Gastroesophageal sphincter (tissue), 4 donors: ENCODE measurements around the gene CCSER1. TPM values are rescaled to one million over a fixed set of nuclear protein-coding genes. Genes with fewer than 3 reads are reported as not detected.

ENCODE experiments used
- ATAC-seq: fragments of 150-250 bp; one replicate; pipeline ENCODE4 v1.9.1; 2016; ENCODE audit warnings: mild to moderate bottlenecking, moderate library complexity
- H3K27ac ChIP-seq, 4 donors: fragments of 200-600 bp; sonication (generic) in 3 of 4; 1 replicate in 3 of 4; 2 replicates in 1 of 4; pipeline ENCODE4 v1.5.1; 2016 to 2019
- H3K27me3 ChIP-seq: fragments of 200-600 bp; sonication (generic); one replicate; pipeline ENCODE4 v1.5.1; 2019
- H3K36me3 ChIP-seq, 2 donors: fragments of 200-600 bp; sonication (generic); one replicate each; pipeline ENCODE4 v1.5.1; 2019; ENCODE audit warnings: control low read depth in 1 of 2
- H3K4me1 ChIP-seq, 3 donors: fragments of 200-600 bp; sonication (generic); 1 replicate in 2 of 3; 2 replicates in 1 of 3; pipeline ENCODE4 v1.5.1; 2016 to 2019; ENCODE audit warnings: control low read depth in 2 of 3
- H3K4me3 ChIP-seq, 2 donors: fragments of 200-600 bp; sonication (generic); one replicate each; pipeline ENCODE4 v1.5.1; 2019; ENCODE audit warnings: mild to moderate bottlenecking in 1 of 2, moderate library complexity in 1 of 2
- H3K9me3 ChIP-seq, 3 donors: fragments of 200-600 bp; sonication (generic); one replicate each; pipeline ENCODE4 v1.5.1; 2017 to 2019; ENCODE audit warnings: control low read depth in 2 of 3
- EP300 ChIP-seq: sonication (generic); formaldehyde crosslinking; IDR thresholded peaks from one replicate; pipeline ENCODE4 v1.6.1; 2017; ENCODE audit warnings: antibody characterized with exemption, mild to moderate bottlenecking
- POLR2A ChIP-seq, 2 donors: fragments of 450-650 bp; IDR thresholded peaks; one replicate each; pipeline ENCODE4 v1.6.1; 2017; ENCODE audit warnings: antibody characterized with exemption in 2 of 2, mild to moderate bottlenecking in 2 of 2, moderate library complexity in 1 of 2
- POLR2AphosphoS5 ChIP-seq: sonication (generic); formaldehyde crosslinking; IDR thresholded peaks from one replicate; pipeline ENCODE4 v1.6.1; 2017; ENCODE audit warnings: antibody characterized with exemption
- WGBS, 2 donors: methylation state at CpG; one replicate each; pipeline ENCODE4 v1.1.5; 2018; ENCODE audit warnings: low coverage in 1 of 2; 5-methylcytosine and 5-hydroxymethylcytosine counted together
- total RNA-seq, 4 donors: library from RNA; depleted of rRNA; stranded (reverse); fragments of >200 nt; gene quantifications; one replicate each; pipeline ENCODE4 v1.1.0, GENCODE V29; 2016
- TF ChIP-seq, protein P1 (sequence below), 4 experiments: fragments of 200-600 bp in 2 of 4; fragments of 450-650 bp in 2 of 4; sonication (generic) in 1 of 4; IDR thresholded peaks; one replicate each; pipeline ENCODE4 v1.5.1; 2017 to 2019; ENCODE audit warnings: antibody characterized with exemption in 4 of 4, mild to moderate bottlenecking in 2 of 4, moderate library complexity in 2 of 4

CCSER1 gene
- total RNA-seq, 4 donors from 2014 or later = 2.4 to 9.3 (median 4.6) TPM

DNA sequence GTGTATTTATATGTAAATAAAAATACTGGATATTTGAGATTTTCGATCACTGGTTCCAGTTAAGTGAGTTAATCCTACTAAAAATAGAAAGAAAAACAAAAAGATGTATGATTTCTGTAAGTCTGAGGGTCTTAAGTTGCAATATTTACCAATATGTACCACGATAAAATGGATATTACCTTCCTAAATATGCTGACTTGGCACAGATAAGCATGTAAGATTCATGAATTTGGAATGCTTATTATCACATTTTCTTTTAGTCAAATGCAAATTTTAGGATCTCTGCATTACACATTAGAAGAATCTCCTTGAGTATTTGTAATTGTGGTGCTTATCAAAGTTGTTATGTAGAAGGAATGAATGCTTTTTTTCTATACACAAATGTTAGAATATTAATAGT is 1158.3 kb downstream of the CCSER1 start:
- Histone ChIP-seq H3K27ac (no peak overlapping the region), H3K4me3 (no peak overlapping the region), H3K36me3 (no peaks in the 10 kb centered on the region), H3K27me3 (no peaks in the 10 kb centered on the region), H3K4me1 (no peaks in the 10 kb centered on the region), H3K9me3 (no peaks in the 10 kb centered on the region)
- ATAC-seq = no peak
- TF ChIP-seq POLR2A (IDR thresholded peaks at IDR 0.05) (no peak), POLR2AphosphoS5 (no peak), EP300 (no peak)
- TF ChIP-seq, protein P1, sequence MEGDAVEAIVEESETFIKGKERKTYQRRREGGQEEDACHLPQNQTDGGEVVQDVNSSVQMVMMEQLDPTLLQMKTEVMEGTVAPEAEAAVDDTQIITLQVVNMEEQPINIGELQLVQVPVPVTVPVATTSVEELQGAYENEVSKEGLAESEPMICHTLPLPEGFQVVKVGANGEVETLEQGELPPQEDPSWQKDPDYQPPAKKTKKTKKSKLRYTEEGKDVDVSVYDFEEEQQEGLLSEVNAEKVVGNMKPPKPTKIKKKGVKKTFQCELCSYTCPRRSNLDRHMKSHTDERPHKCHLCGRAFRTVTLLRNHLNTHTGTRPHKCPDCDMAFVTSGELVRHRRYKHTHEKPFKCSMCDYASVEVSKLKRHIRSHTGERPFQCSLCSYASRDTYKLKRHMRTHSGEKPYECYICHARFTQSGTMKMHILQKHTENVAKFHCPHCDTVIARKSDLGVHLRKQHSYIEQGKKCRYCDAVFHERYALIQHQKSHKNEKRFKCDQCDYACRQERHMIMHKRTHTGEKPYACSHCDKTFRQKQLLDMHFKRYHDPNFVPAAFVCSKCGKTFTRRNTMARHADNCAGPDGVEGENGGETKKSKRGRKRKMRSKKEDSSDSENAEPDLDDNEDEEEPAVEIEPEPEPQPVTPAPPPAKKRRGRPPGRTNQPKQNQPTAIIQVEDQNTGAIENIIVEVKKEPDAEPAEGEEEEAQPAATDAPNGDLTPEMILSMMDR (IDR thresholded peaks at IDR 0.05) = no peak
- WGBS, 2 donors = 81 to 84% methylated on average over 2 of the region's 2 CpGs

DNA sequence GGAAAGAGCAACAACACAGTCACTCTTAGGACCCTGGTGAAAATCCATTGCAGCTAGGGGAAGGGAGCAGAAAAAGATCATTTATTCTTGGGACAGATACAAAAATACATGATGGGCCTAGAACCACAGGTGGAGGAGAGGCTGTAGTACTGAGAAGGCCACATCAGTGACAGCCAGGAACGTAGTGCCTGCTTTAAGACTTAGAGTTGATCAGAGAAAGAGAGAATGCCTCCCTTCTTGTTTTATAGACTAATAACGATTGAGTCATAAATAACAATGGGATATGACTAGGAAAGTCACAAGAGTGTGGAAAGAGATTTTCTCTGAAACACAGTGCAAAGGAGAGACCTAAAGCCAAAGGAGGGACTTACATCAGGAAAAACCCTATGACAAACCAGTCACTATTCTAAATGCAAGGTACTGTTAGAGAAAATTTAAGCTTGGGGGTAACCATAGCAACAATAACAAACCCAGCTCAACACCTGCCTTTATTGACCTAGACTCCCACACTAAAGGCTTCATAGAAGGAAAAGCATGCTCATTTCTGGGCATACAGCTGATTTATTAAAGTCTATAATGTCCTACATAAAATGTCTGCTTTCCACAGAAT is 1161.6 kb downstream of the CCSER1 start:
- Histone ChIP-seq H3K27me3 (no peaks in the 10 kb centered on the region), H3K36me3 (no peaks in the 10 kb centered on the region), H3K4me1 (no peaks in the 10 kb centered on the region), H3K9me3 (no peaks in the 10 kb centered on the region), H3K27ac (no peak overlapping the region), H3K4me3 (no peak overlapping the region)
- TF ChIP-seq POLR2AphosphoS5 = no peak
- TF ChIP-seq, protein P1 (IDR thresholded peaks at IDR 0.05) = no peak
- WGBS, 2 donors = 76 to 88% methylated on average over 1 to 2 of the region's 2 CpGs
- ATAC-seq = no peak

DNA sequence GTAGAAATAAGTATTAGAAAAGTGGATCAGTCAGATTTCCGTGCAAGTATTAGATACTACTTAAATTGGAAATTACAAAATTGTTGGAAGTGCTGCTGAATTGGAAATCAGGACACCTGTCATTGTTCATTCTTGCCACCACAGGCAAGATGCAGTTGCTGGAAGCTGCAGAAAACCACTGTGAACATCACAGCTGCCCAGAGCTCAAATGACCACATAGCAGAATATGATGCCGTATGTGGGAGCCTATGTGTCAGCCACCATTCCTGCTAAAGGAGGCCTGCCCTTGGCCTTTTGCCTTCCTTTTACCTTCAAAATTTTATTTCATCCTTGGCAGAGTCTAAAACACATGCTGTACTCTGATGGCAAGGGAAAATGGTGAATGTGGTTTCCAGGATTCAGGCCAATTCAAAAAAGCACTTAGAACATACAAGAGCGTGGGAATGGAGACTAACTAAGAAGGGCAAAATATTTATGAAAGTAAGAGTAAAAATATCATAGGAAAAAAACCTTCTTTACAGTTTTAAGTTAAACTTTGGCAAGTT is 1171.0 kb downstream of the CCSER1 start:
- Histone ChIP-seq H3K36me3 (no peaks in the 10 kb centered on the region), H3K27ac (no peak overlapping the region), H3K4me3 (no peak overlapping the region), H3K9me3 (peaks cover 0 to 3% (median 0%) of the 10 kb centered on the region in 3 donors), H3K4me1 (no peaks in the 10 kb centered on the region), H3K27me3 (no peaks in the 10 kb centered on the region)
- 84 to 93% methylated on average over 3 of the region's 3 CpGs for WGBS, 2 donors
- TF ChIP-seq POLR2AphosphoS5 (no peak), POLR2A (IDR thresholded peaks at IDR 0.05) (no peak), EP300 (no peak)
- TF ChIP-seq, protein P1 (IDR thresholded peaks at IDR 0.05) = no peak
- ATAC-seq = no peak

DNA sequence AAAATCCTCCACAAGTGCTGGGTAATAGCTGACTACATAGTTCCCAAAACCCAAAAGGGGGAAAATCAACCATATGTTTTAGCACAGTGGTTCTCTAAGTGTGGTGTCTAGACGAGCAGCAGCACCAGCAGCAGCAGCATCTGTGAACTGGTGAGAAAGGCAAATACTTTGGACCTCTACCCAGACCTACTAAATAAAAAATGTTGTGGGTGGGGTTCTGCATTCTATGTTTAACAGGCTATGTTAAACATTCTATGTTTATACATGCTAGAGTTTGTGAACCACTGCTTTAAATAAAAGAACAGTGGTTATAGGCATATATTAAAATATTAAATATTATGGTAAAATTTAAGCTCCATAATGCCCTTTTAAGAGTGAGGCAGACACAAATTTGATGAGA is 1171.6 kb downstream of the CCSER1 start:
- no peak for ATAC-seq
- TF ChIP-seq POLR2A (IDR thresholded peaks at IDR 0.05) (no peak), POLR2AphosphoS5 (no peak), EP300 (no peak)
- TF ChIP-seq, protein P1 (IDR thresholded peaks at IDR 0.05) = no peak
- no peaks in the 10 kb centered on the region for H3K36me3 ChIP-seq
- 27 to 43% methylated on average over 1 of the region's 1 CpG for WGBS, 2 donors
- peaks cover 0 to 3% (median 0%) of the 10 kb centered on the region in 3 donors for H3K9me3 ChIP-seq
- H3K4me1 ChIP-seq = no peaks in the 10 kb centered on the region
- H3K4me3 ChIP-seq = no peak overlapping the region
- no peak overlapping the region for H3K27ac ChIP-seq
- H3K27me3 ChIP-seq = no peaks in the 10 kb centered on the region

DNA sequence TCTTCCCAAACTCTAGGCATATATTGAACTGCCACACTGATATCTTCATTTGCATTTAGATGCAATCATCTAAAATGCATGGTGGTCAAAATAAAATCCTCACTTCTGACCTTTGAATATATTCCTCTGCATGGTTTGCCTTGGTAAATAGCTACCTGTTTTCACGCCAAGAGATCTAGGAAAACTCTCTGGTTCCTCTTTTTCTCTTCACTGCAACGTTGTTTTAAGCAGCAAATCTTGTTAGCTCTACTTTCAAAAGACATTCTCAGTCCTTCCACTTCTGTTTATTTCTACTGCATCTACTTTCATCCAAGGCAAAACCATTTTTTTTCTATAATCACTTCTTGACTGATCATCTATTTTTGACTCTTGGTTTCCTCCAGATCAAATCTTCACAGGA is 1174.9 kb downstream of the CCSER1 start:
- H3K4me1 ChIP-seq = no peaks in the 10 kb centered on the region
- WGBS, 2 donors = 73 to 83% methylated on average over 2 of the region's 2 CpGs
- H3K27me3 ChIP-seq = no peaks in the 10 kb centered on the region
- H3K27ac ChIP-seq = no peak overlapping the region
- no peak overlapping the region for H3K4me3 ChIP-seq
- no peaks in the 10 kb centered on the region for H3K36me3 ChIP-seq
- no peak for ATAC-seq
- TF ChIP-seq POLR2A (IDR thresholded peaks at IDR 0.05) (no peak), POLR2AphosphoS5 (no peak), EP300 (no peak)
- TF ChIP-seq, protein P1 (IDR thresholded peaks at IDR 0.05) = no peak
- H3K9me3 ChIP-seq = no peaks in the 10 kb centered on the region
